Fibroblast of skin of left biceps (primary cell): ENCODE results near the gene ASCL3.
"Not testable (repeated sequence)": the region's sequence is repeated elsewhere in the genome, so short reads cannot be mapped to it uniquely, and the experiment has no call there.

Experiments
- DNase-seq, 2 experiments: peaks; one replicate each; pipeline ENCODE4 v3.0.0-alpha.2; 2013; ENCODE audit warnings: low read depth in 2 of 2

The ASCL3 gene

GRCh38 chr11:8947230-8947943 lies 4.6 kb upstream of the ASCL3 start:
- DNase-seq = no peak

GRCh38 chr11:8941341-8942103 lies 1.3 kb downstream of the ASCL3 start:
- no peak for DNase-seq

- DNase-seq = no peak
These were observed 5.2 kb downstream of the ASCL3 start for GRCh38 chr11:8937659-8938058.

GRCh38 chr11:8937159-8937558 lies 5.7 kb downstream of the ASCL3 start:
- no peak for DNase-seq

- not testable (repeated sequence) for DNase-seq
These were observed 7.0 kb downstream of the ASCL3 start for GRCh38 chr11:8935789-8936188.

- DNase-seq = peak; percentile 78
These were observed 7.9 kb downstream of the ASCL3 start for GRCh38 chr11:8934742-8935488.

GRCh38 chr11:8933931-8934330 lies 8.9 kb downstream of the ASCL3 start:
- no peak for DNase-seq

GRCh38 chr11:8932564-8933180 lies 10.1 kb downstream of the ASCL3 start, which contains the start of gene C11orf16:
Gene C11orf16, minus strand, starts transcription at chr11:8932947. Its CDS starts 639 bp downstream, at chr11:8932308.
- no peak for DNase-seq

- no peak for DNase-seq
These were observed 12.2 kb downstream of the ASCL3 start for GRCh38 chr11:8930456-8931175.

GRCh38 chr11:8928981-8929615 lies 13.7 kb downstream of the ASCL3 start:
- no peak for DNase-seq

- no peak for DNase-seq
These were observed 14.6 kb downstream of the ASCL3 start for GRCh38 chr11:8928205-8928604.

- no peak for DNase-seq
These were observed 15.6 kb downstream of the ASCL3 start for GRCh38 chr11:8927233-8927632.

GRCh38 chr11:8926236-8926635 lies 16.6 kb downstream of the ASCL3 start:
- DNase-seq = no peak

GRCh38 chr11:8925711-8926110 lies 17.1 kb downstream of the ASCL3 start:
- DNase-seq = no peak

- no peak for DNase-seq
These were observed 20.1 kb downstream of the ASCL3 start for GRCh38 chr11:8922691-8923090.

- DNase-seq = peak; percentile 87
These were observed 25.5 kb downstream of the ASCL3 start for GRCh38 chr11:8917157-8917825.

- DNase-seq = no peak
These were observed 28.2 kb downstream of the ASCL3 start for GRCh38 chr11:8914661-8915018.

- no peak for DNase-seq
These were observed 28.7 kb downstream of the ASCL3 start for GRCh38 chr11:8913961-8914660.

GRCh38 chr11:8911029-8911823 lies 31.6 kb downstream of the ASCL3 start, which contains the start of gene AKIP1:
Gene AKIP1, plus strand, starts transcription at chr11:8911189. Its CDS starts 261 bp downstream, at chr11:8911450.
- DNase-seq = peak; percentile 90 to 93
